Endothelial cell of umbilical vein (primary cell): ENCODE measurements around the gene CDKN2B-AS1. TPM values are rescaled to one million over a fixed set of nuclear protein-coding genes. Genes with fewer than 3 reads are reported as not detected.

Source experiments
- BruUV-seq: library from RNA; stranded (reverse); fragments of 400-500 nt; replicated peaks from 2 replicates; lab custom pipeline; 2021; lab: Mats Ljungman, UMichigan
- CTCF ChIA-PET: fragments of 300-600, 350-600 bp; sonication (Branson Sonifier 250); formaldehyde crosslinking; loops from one replicate; lab custom pipeline; 2021; ENCODE audit warnings: antibody characterized with exemption, inconsistent platforms; lab: Charles Lee
- POLR2A ChIA-PET: fragments of 300-600, 350-600 bp; sonication (Branson Sonifier 250); formaldehyde crosslinking; loops from one replicate; lab custom pipeline; 2021; ENCODE audit warnings: antibody characterized with exemption, inconsistent platforms; lab: Charles Lee
- DNase-seq: peaks from one replicate; pipeline ENCODE4 v3.0.0-alpha.2; 2011; ENCODE audit warnings: low read depth, low spot score
- FAIRE-seq: peaks from 2 replicates; lab custom pipeline; 2011; peaks lifted over from hg19 to GRCh38; lab: Jason Lieb, UNC
- H2AFZ ChIP-seq: 2 replicates; pipeline ENCODE4 v1.6.0; 2012; ENCODE audit warnings: low read depth, low read length, control low read depth, inconsistent platforms
- H3K27ac ChIP-seq: 2 replicates; pipeline ENCODE4 v1.5.1; 2011; ENCODE audit warnings: low read depth, mild to moderate bottlenecking, control low read depth, low read length, moderate library complexity; ENCODE audit not compliant: insufficient read depth
- H3K27me3 ChIP-seq, 2 experiments: 2 replicates each; pipeline versions ENCODE4 v1.6.0 to v1.6.1; 2011; ENCODE audit warnings: low read length in 2 of 2, mixed read lengths in 1 of 2; ENCODE audit not compliant: control insufficient read depth in 2 of 2, insufficient read depth in 2 of 2
- H3K36me3 ChIP-seq, 2 experiments: 2 replicates in 1 of 2; 3 replicates in 1 of 2; pipeline ENCODE4 v1.5.1; 2011; ENCODE audit warnings: low read length in 2 of 2, mild to moderate bottlenecking in 1 of 2, moderate library complexity in 1 of 2; ENCODE audit not compliant: control insufficient read depth in 2 of 2, insufficient read depth in 2 of 2; ENCODE audit errors: extremely low read depth in 1 of 2
- H3K4me1 ChIP-seq: 3 replicates; pipeline ENCODE4 v1.5.1; 2011; ENCODE audit warnings: mild to moderate bottlenecking, low read length; ENCODE audit not compliant: control insufficient read depth, insufficient read depth; ENCODE audit errors: extremely low read depth
- H3K4me2 ChIP-seq: 2 replicates; pipeline ENCODE4 v1.6.1; 2011; ENCODE audit warnings: low read length, control low read depth, mixed read lengths; ENCODE audit not compliant: insufficient read depth
- H3K4me3 ChIP-seq, 3 experiments: fragments of 200-600 bp in 1 of 3; sonication (generic), shearing (Covaris generic) in 1 of 3; replicated peaks in 1 of 3; 2 replicates each; pipeline ENCODE4 v1.5.1; 2011 to 2016; ENCODE audit warnings: control low read depth in 3 of 3, low read length in 3 of 3, mild to moderate bottlenecking in 2 of 3, inconsistent platforms in 1 of 3, low read depth in 1 of 3, moderate library complexity in 1 of 3; ENCODE audit not compliant: insufficient read depth in 1 of 3
- H3K79me2 ChIP-seq: 2 replicates; pipeline ENCODE4 v1.6.0; 2012; ENCODE audit warnings: low read length, inconsistent platforms; ENCODE audit not compliant: control insufficient read depth, insufficient read depth
- H3K9ac ChIP-seq: replicated peaks from 2 replicates; pipeline ENCODE3; 2011; ENCODE audit warnings: low read length, control low read depth; ENCODE audit not compliant: insufficient read depth; ENCODE audit errors: extremely low read depth
- H3K9me1 ChIP-seq: replicated peaks from 3 replicates; pipeline ENCODE4 v1.6.0; 2011; ENCODE audit warnings: mild to moderate bottlenecking, low read length; ENCODE audit not compliant: control insufficient read depth, insufficient read depth; ENCODE audit errors: extremely low read depth
- H3K9me3 ChIP-seq: replicated peaks from 2 replicates; pipeline ENCODE4 v1.5.1; 2012; ENCODE audit warnings: low read length, inconsistent platforms; ENCODE audit not compliant: control insufficient read depth, insufficient read depth
- H4K20me1 ChIP-seq: replicated peaks from 2 replicates; pipeline ENCODE3; 2011; ENCODE audit warnings: mild to moderate bottlenecking, low read length; ENCODE audit not compliant: control insufficient read depth, insufficient read depth; ENCODE audit errors: extremely low read depth
- CTCF ChIP-seq, 2 donors: IDR thresholded peaks; 1 replicate in 1 of 2; 2 replicates in 1 of 2; pipeline ENCODE4 v1.5.1; 2011; ENCODE audit warnings: low read length in 2 of 2, mild to moderate bottlenecking in 2 of 2, moderate library complexity in 2 of 2, control low read depth in 1 of 2, inconsistent platforms in 1 of 2, low read depth in 1 of 2; ENCODE audit not compliant: insufficient read depth in 1 of 2; ENCODE audit errors: extremely low read depth in 1 of 2
- EZH2 ChIP-seq: IDR thresholded peaks from 2 replicates; pipeline ENCODE4 v1.6.1; 2012; ENCODE audit warnings: borderline replicate concordance, low read depth, mild to moderate bottlenecking, moderate library complexity, low read length, inconsistent platforms; ENCODE audit not compliant: severe bottlenecking
- FOS ChIP-seq: IDR thresholded peaks from 2 replicates; pipeline ENCODE4 v1.6.1; 2011; ENCODE audit warnings: mild to moderate bottlenecking, low read length, moderate library complexity, borderline replicate concordance; ENCODE audit not compliant: insufficient read depth
- GATA2 ChIP-seq: IDR thresholded peaks from 2 replicates; pipeline ENCODE4 v1.7.0; 2011; ENCODE audit warnings: low read depth, mild to moderate bottlenecking, moderate library complexity, mixed read lengths, low read length; ENCODE audit not compliant: insufficient read length, insufficient read depth
- JUN ChIP-seq: IDR thresholded peaks from 2 replicates; pipeline ENCODE4 v1.6.1; 2011; ENCODE audit warnings: borderline replicate concordance, low read depth; ENCODE audit not compliant: insufficient read length, insufficient read depth
- MAX ChIP-seq: IDR thresholded peaks from 2 replicates; pipeline ENCODE4 v1.6.1; 2011; ENCODE audit not compliant: insufficient read depth, insufficient read length
- MYC ChIP-seq: IDR thresholded peaks from one replicate; pipeline ENCODE4 v1.6.1; 2011; ENCODE audit warnings: mild to moderate bottlenecking, low read depth, low read length
- POLR2A ChIP-seq: IDR thresholded peaks from 2 replicates; pipeline ENCODE4 v1.6.1; 2012; ENCODE audit warnings: low read depth, mild to moderate bottlenecking, control low read depth, low read length
- POLR2AphosphoS5 ChIP-seq: IDR thresholded peaks from 2 replicates; pipeline ENCODE4 v1.6.1; 2012; ENCODE audit warnings: low read depth, mild to moderate bottlenecking, control low read depth, low read length, moderate library complexity; ENCODE audit not compliant: insufficient read depth
- dilution Hi-C: fragments of 300-500 bp; cut with MboI; formaldehyde crosslinking; loops from one replicate; pipeline ENCODE4 v1.15.0; 2019; ENCODE audit warnings: low sequenced_read_pairs; ENCODE audit not compliant: extremely low pct_ligation_motif_present
- intact Hi-C: fragments of 100-400 bp; cut with micrococcal nuclease; formaldehyde crosslinking; loops from one replicate; pipeline ENCODE4 v1.10.0; 2022
- polyA plus RNA-seq, 4 experiments: library from polyadenylated mRNA; depleted of rRNA in 3 of 4; stranded (reverse) in 3 of 4; unstranded in 1 of 4; fragments of >200 nt; gene quantifications; 2 replicates each; pipeline versions ENCODE4 v1.2.1 to v1.2.3, GENCODE V29; 2011 to 2012; ENCODE audit warnings: missing spikeins in 1 of 4
- total RNA-seq: library from RNA; stranded (reverse); gene quantifications from 2 replicates; pipeline ENCODE4 v1.2.3, GENCODE V29; 2021

The CDKN2B-AS1 gene
- total and polyA plus RNA-seq, 2 donors (not counting 3 experiments of a cell fraction or from before 2014, with no cell fraction given): 0.44 to 1.9 TPM

- Histone ChIP-seq H3K9me3 (no peaks in the 10 kb centered on the region), H3K4me2 (peak overlapping the region; percentile 21), H3K27ac (no peak overlapping the region), H3K79me2 (no peaks in the 10 kb centered on the region), H3K36me3 (no peaks in the 10 kb centered on the region), H3K27me3 (no peaks in the 10 kb centered on the region), H2AFZ (peak overlapping the region; percentile 63), H3K9me1 (no peaks in the 10 kb centered on the region), H3K4me3 (no peak overlapping the region), H4K20me1 (no peaks in the 10 kb centered on the region), H3K9ac (no peak overlapping the region), H3K4me1 (peaks cover 30% of the 10 kb centered on the region)
- peak; percentile 69 for DNase-seq
- CTCF ChIA-PET: interaction anchor here (0.7 to 2.1 kb wide), 8 partner anchors 11 to 133 kb away, joined by 3 to 12 read pairs (median 4); partner anchors contain the start of gene CDKN2B
- no peak for TF ChIP-seq POLR2A
- TF ChIP-seq GATA2: no peak
- TF ChIP-seq EZH2: no peak
- TF ChIP-seq MYC: no peak
- no peak for TF ChIP-seq FOS
- TF ChIP-seq POLR2AphosphoS5: no peak
- no peak for TF ChIP-seq JUN
- no peak for TF ChIP-seq MAX
- TF ChIP-seq CTCF (IDR thresholded peaks at IDR 0.05; ENCODE audit: extremely low read depth in 1 of 2, insufficient read depth in 1 of 2, low read depth in 1 of 2, low read length in 2 of 2): no peak
- no TSS peak for BruUV-seq
- POLR2A ChIA-PET: interaction anchor here (0.6 kb wide), 1 partner anchor 25 kb away, joined by 6 read pairs; no protein-coding TSS in a partner anchor
- intact Hi-C loops: loop anchor here (10.0 kb wide), 1 partner anchor 273 kb away; no protein-coding TSS in a partner anchor
- no peak for FAIRE-seq
- dilution Hi-C loops: no loop called here
These were observed 147.3 kb downstream of the CDKN2B-AS1 start for GRCh38 chr9:22141908-22142307.
